HG02623 (cell line): ENCODE data around the gene CTDP1.
A peak's percentile ranks its signal among the peaks of the same experiment; 100 is the strongest.

Experiments used
- ATAC-seq: cut with Tn5 transposase; IDR thresholded peaks from one replicate; pipeline ENCODE4 v1.9.1; 2021; ENCODE audit warnings: moderate library complexity; ENCODE audit not compliant: unreplicated experiment

The CTDP1 gene

GRCh38 chr18:79644006-79644665 is 35.5 kb upstream of the CTDP1 start:
- ATAC-seq = peak; percentile 92

GRCh38 chr18:79644666-79645057 is 34.9 kb upstream of the CTDP1 start:
- no peak for ATAC-seq

GRCh38 chr18:79645291-79645983 is 34.2 kb upstream of the CTDP1 start:
- no peak for ATAC-seq

GRCh38 chr18:79647307-79647706 is 32.3 kb upstream of the CTDP1 start:
- ATAC-seq = no peak

- ATAC-seq = no peak
Observed at GRCh38 chr18:79650959-79651358, 28.6 kb upstream of the CTDP1 start.

- ATAC-seq = no peak
Observed at GRCh38 chr18:79657342-79657996, 22.1 kb upstream of the CTDP1 start.

- no peak for ATAC-seq
Observed at GRCh38 chr18:79658366-79658765, 21.2 kb upstream of the CTDP1 start.

GRCh38 chr18:79659733-79660132 is 19.9 kb upstream of the CTDP1 start:
- no peak for ATAC-seq

- no peak for ATAC-seq
Observed at GRCh38 chr18:79662034-79662433, 17.6 kb upstream of the CTDP1 start.

GRCh38 chr18:79662439-79662838 is 17.2 kb upstream of the CTDP1 start:
- ATAC-seq = no peak

GRCh38 chr18:79664525-79665125 is 15.0 kb upstream of the CTDP1 start:
- ATAC-seq = no peak

GRCh38 chr18:79668203-79668602 is 11.4 kb upstream of the CTDP1 start:
- ATAC-seq = no peak

GRCh38 chr18:79672490-79673276 is 6.9 kb upstream of the CTDP1 start:
- no peak for ATAC-seq

GRCh38 chr18:79677221-79677620 is 2.4 kb upstream of the CTDP1 start:
- no peak for ATAC-seq

- no peak for ATAC-seq
Observed at GRCh38 chr18:79677840-79678239, 1.8 kb upstream of the CTDP1 start.

GRCh38 chr18:79678665-79679551 is 695 bp upstream of the CTDP1 start:
- ATAC-seq = peak; percentile 91

- ATAC-seq = peak; percentile 1
Observed at GRCh38 chr18:79680100-79680879, 687 bp downstream of the CTDP1 start.

GRCh38 chr18:79680891-79681339 is 1.3 kb downstream of the CTDP1 start:
- no peak for ATAC-seq
